Measurements from ENCODE around the gene CLSTN3.
"Not testable (repeated sequence)": the region's sequence is repeated elsewhere in the genome, so short reads cannot be mapped to it uniquely, and the experiment has no call there.

Gene CLSTN3

DNA sequence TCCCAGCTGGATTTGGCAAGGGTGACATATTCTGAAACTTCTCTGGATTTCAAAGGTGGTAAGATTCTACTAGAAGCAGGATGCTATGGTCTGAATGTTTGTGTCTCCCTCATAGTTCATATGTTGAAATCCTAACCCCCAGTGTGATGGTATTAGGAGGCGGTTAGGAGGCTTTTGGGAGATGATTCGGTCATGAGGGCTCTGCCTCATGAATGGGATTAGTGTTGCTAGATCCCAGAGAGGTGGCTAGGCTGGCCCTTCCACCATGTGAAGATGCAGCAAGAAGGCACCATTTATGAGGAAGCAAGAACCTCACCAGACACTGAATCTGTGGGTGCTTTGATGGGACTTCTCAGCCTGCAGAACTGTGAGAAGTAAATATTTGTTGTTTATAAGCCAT is 48.3 kb downstream of the CLSTN3 start:
- no peak overlapping the region for H3K4me2 ChIP-seq (ENCODE audit: low read length)
- no peak overlapping the region for H3K9ac ChIP-seq (ENCODE audit: low read depth, low read length)
- H3K9me3 ChIP-seq (replicated peaks; ENCODE audit: low read length), result peaks cover 3% of the 10 kb centered on the region
- no peaks in the 10 kb centered on the region for H3K36me3 ChIP-seq (ENCODE audit: insufficient read depth, low read length)
- peaks cover 3% of the 10 kb centered on the region for H3K4me1 ChIP-seq (ENCODE audit: control insufficient read depth, insufficient read depth, low read length)
- peaks cover 8% of the 10 kb centered on the region for H3K27me3 ChIP-seq (ENCODE audit: control insufficient read depth, insufficient read depth, low read length)
- H3K4me3 ChIP-seq (ENCODE audit: low read length), result no peak overlapping the region

DNA sequence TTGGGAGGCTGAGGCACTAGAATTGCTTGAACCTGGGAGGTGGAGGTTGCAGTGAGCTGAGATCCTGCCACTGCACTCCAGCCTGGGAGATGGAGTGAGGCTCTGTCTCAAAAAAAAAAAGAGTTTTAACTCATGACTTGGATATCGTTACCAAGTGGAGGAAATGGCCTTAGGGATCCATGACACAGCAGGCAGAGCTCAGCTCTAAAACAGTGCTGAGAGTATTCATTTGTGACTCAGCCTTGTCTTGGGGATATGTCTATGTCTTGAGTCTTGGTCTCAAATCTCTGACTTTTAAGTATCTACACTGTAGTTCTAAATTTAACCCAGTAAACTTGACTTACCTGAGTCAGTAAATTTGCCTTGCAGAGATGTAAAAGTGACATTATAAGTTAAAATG is 50.5 kb downstream of the CLSTN3 start:
- Histone ChIP-seq H3K4me1 (ENCODE audit: control insufficient read depth, insufficient read depth, low read length) (peaks cover 3% of the 10 kb centered on the region), H3K4me2 (ENCODE audit: low read length) (no peak overlapping the region), H3K9ac (ENCODE audit: low read depth, low read length) (no peak overlapping the region), H3K27me3 (ENCODE audit: control insufficient read depth, insufficient read depth, low read length) (peaks cover 8% of the 10 kb centered on the region), H3K4me3 (ENCODE audit: low read length) (no peak overlapping the region), H3K9me3 (replicated peaks; ENCODE audit: low read length) (peaks cover 3% of the 10 kb centered on the region), H3K36me3 (ENCODE audit: insufficient read depth, low read length) (no peaks in the 10 kb centered on the region)

DNA sequence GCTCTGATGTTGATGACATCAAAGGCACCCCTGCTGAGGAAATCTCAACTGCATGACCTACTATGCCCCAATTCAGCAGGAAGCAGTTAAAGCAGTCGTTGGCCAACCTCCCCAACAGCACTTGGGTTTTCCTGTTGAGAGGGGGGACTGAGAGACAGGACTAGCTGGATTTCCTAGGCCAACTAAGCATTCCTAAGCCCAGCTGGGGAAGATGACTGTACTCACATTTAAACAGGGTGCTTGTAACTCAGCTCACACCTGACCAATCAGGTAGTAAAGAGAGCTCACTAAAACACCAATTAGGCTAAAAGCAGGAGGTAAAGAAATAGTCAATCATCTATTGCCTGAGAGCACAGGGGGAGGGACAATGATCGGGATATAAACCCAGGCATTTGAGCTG is 55.9 kb downstream of the CLSTN3 start:
- H3K36me3 ChIP-seq (ENCODE audit: insufficient read depth, low read length); H3K4me3 ChIP-seq (ENCODE audit: low read length); H3K4me2 ChIP-seq (ENCODE audit: low read length); H3K27me3 ChIP-seq (ENCODE audit: control insufficient read depth, insufficient read depth, low read length); H3K9ac ChIP-seq (ENCODE audit: low read depth, low read length); H3K9me3 ChIP-seq (replicated peaks; ENCODE audit: low read length): not testable (repeated sequence)
- H3K4me1 ChIP-seq (ENCODE audit: control insufficient read depth, insufficient read depth, low read length), result peaks cover 16% of the 10 kb centered on the region

DNA sequence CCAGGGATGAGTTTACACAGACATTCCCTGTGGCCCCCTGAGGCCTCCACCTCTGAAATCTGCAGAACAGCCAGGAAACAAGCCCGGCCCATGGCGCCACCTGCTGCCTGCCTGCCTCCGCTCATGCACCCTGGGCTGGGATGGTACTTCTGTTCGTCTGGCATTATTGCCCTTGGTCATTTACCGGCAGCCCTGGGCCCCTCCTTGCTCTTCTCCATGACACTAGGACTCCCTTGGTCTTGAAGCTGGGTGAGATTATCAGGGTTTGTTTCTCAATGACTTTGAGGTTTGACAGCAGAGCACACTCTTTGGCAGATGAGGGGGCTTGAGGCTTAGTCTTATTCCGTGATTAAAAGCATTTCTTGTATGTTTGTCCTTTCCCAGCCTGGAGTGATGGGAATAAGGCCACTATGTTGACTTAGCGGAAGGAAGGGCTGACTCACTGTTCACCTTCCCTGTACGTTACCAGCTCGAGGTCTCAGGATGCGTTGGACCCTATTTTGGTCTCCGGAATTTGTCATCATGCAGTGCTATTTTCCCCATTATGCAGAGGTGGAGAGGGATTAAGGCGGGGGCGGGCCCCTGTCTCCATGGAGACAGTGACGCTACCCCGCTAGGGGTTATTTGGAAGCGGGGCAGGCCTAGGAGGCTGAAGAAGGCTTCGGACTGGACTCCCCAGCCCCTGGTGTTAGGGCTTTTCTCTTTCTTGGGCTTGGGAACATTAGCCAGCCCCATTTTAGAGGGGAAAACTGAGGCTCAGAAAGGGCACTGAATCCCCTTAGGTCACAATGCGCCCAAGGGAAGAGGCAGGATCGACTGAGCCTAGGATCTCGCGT is 58.6 kb downstream of the CLSTN3 start:
- Histone ChIP-seq H3K36me3 (ENCODE audit: insufficient read depth, low read length) (peaks cover 14% of the 10 kb centered on the region), H3K9me3 (replicated peaks; ENCODE audit: low read length) (no peaks in the 10 kb centered on the region), H3K4me2 (ENCODE audit: low read length) (peak overlapping the region; percentile 98), H3K27me3 (ENCODE audit: control insufficient read depth, insufficient read depth, low read length) (no peaks in the 10 kb centered on the region), H3K9ac (ENCODE audit: low read depth, low read length) (peak overlapping the region; percentile 92), H3K4me1 (ENCODE audit: control insufficient read depth, insufficient read depth, low read length) (peaks cover 16% of the 10 kb centered on the region), H3K4me3 (ENCODE audit: low read length) (peak overlapping the region; percentile 94)

DNA sequence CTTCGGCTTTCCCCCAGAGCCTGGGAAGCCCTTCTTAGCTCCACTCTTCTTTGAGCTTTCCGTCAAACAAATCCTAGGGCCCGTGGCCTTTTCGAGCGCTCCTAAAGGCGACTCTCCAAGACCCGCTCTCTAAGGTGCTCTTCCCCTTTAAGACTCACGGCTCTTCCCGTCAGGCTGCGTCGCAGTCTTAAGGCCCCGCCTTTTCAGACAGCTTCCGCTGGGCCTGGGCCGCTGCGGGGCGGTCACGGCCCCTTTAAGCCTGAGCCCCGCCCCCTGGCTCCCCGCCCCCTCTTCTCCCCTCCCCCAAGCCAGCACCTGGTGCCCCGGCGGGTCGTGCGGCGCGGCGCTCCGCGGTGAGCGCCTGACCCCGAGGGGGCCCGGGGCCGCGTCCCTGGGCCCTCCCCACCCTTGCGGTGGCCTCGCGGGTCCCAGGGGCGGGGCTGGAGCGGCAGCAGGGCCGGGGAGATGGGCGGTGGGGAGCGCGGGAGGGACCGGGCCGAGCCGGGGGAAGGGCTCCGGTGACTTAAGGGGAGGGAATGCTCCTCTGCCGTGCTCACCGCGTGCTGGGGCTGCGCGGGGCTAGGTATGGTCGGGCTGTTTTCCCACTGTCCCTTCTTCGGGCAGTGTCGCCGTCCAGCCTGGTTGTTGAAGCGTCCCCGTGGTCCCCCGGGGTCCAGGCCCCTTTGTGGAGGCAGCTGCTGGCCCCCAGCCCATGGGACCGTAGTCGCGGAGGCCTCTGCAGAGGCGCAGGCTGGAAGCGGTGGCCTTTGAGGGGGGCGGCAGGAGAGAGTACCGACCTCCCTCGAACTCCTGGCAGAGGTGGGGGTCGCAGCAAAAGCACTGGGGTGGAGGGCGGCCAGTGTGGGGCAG is 59.5 kb downstream of the CLSTN3 start, which contains the start of gene PEX5:
TSS of gene PEX5 (plus strand) at position 289 of the 870 bp plus-strand sequence. CDS start 692 bp downstream, outside the sequence.
- H3K36me3 ChIP-seq (ENCODE audit: insufficient read depth, low read length), result peaks cover 14% of the 10 kb centered on the region
- H3K27me3 ChIP-seq (ENCODE audit: control insufficient read depth, insufficient read depth, low read length), result no peaks in the 10 kb centered on the region
- H3K4me3 ChIP-seq (ENCODE audit: low read length), result peak within 1 kb of the TSS; percentile 94
- H3K9me3 ChIP-seq (replicated peaks; ENCODE audit: low read length), result no peaks in the 10 kb centered on the region
- peak within 1 kb of the TSS; percentile 92 for H3K9ac ChIP-seq (ENCODE audit: low read depth, low read length)
- H3K4me1 ChIP-seq (ENCODE audit: control insufficient read depth, insufficient read depth, low read length), result peaks cover 16% of the 10 kb centered on the region
- peak within 1 kb of the TSS; percentile 98 for H3K4me2 ChIP-seq (ENCODE audit: low read length)

DNA sequence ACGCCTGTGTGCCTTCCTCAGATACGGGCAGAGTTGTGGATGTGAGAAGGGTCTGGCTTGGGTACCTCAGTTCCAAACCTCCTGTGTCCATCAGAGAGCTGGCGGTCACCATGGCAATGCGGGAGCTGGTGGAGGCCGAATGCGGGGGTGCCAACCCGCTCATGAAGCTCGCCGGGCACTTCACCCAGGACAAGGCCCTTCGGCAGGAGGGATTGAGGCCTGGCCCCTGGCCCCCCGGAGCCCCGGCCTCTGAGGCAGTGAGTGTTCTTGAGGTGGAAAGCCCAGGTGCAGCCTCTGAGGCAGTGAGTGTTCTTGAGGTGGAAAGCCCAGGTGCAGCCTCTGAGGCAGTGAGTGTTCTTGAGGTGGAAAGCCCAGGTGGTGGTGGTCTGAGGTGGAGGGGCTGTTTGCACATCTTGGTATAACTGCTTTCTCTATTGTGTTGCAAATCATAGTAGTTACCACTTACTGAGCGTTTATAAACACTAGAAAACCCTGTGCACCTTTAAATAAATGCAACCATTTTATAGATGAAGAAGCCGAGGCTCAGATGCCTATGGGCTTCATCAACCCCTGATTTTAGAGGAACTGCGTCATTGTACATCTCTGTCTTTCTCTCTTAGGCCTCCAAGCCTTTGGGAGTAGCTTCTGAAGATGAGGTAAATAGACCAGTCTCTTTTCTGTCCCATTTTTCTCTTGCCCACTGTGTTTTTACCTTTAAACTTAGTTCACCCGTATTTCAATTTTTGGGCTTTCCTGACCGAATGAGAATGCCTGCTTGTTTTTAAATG is 60.3 kb downstream of the CLSTN3 start:
- Histone ChIP-seq H3K4me2 (ENCODE audit: low read length) (peak overlapping the region; percentile 98), H3K9ac (ENCODE audit: low read depth, low read length) (peak overlapping the region; percentile 92), H3K4me1 (ENCODE audit: control insufficient read depth, insufficient read depth, low read length) (peaks cover 16% of the 10 kb centered on the region), H3K27me3 (ENCODE audit: control insufficient read depth, insufficient read depth, low read length) (no peaks in the 10 kb centered on the region), H3K4me3 (ENCODE audit: low read length) (peak overlapping the region; percentile 94), H3K36me3 (ENCODE audit: insufficient read depth, low read length) (peaks cover 18% of the 10 kb centered on the region), H3K9me3 (replicated peaks; ENCODE audit: low read length) (no peaks in the 10 kb centered on the region)

DNA sequence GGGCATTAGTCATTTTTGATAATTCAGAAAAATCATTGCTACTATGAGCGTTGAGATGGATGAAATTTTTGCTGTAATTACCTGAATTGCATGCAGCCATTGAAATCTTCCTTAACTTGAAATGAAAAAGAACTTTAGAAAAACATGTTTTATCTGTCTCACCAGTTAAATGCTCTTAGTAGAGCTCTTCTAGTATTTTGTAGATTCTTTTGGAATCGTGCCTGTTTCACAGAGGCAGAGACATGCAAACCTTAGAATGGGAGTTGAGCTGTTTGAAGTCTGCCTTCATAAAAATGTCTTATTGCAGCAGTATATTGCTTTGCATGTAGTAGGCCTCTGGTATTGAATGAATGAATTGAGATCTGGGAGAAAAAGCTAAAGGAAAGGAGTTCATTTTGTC is 63.5 kb downstream of the CLSTN3 start:
- no peaks in the 10 kb centered on the region for H3K27me3 ChIP-seq (ENCODE audit: control insufficient read depth, insufficient read depth, low read length)
- H3K4me2 ChIP-seq (ENCODE audit: low read length), result no peak overlapping the region
- H3K36me3 ChIP-seq (ENCODE audit: insufficient read depth, low read length), result peaks cover 18% of the 10 kb centered on the region
- H3K9ac ChIP-seq (ENCODE audit: low read depth, low read length), result no peak overlapping the region
- H3K9me3 ChIP-seq (replicated peaks; ENCODE audit: low read length), result no peaks in the 10 kb centered on the region
- peaks cover 9% of the 10 kb centered on the region for H3K4me1 ChIP-seq (ENCODE audit: control insufficient read depth, insufficient read depth, low read length)
- no peak overlapping the region for H3K4me3 ChIP-seq (ENCODE audit: low read length)

DNA sequence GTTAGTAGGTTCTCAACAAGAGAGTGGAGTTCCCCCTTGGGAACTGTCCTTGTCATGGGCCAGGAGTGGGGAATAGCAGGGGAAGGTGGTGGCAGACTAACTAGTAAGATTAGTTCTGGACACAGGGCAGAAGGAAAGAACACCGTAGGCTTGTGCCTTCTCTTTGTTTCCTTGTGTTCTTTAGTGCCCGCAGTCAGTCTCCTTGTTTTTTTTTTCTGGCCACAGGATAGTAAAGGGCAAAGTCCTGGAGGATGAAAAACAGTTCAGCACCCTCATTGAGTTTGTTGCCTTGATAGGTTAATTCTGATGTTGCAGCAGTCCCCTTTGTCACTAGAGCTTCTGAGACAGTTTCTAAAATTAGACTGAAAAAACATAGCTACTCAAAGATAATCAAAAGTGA is 67.7 kb downstream of the CLSTN3 start:
- H3K4me3 ChIP-seq (ENCODE audit: low read length), result no peak overlapping the region
- H3K9ac ChIP-seq (ENCODE audit: low read depth, low read length), result no peak overlapping the region
- H3K4me2 ChIP-seq (ENCODE audit: low read length), result no peak overlapping the region
- H3K27me3 ChIP-seq (ENCODE audit: control insufficient read depth, insufficient read depth, low read length), result no peaks in the 10 kb centered on the region
- H3K9me3 ChIP-seq (replicated peaks; ENCODE audit: low read length), result no peaks in the 10 kb centered on the region
- no peaks in the 10 kb centered on the region for H3K4me1 ChIP-seq (ENCODE audit: control insufficient read depth, insufficient read depth, low read length)
- peaks cover 26% of the 10 kb centered on the region for H3K36me3 ChIP-seq (ENCODE audit: insufficient read depth, low read length)

DNA sequence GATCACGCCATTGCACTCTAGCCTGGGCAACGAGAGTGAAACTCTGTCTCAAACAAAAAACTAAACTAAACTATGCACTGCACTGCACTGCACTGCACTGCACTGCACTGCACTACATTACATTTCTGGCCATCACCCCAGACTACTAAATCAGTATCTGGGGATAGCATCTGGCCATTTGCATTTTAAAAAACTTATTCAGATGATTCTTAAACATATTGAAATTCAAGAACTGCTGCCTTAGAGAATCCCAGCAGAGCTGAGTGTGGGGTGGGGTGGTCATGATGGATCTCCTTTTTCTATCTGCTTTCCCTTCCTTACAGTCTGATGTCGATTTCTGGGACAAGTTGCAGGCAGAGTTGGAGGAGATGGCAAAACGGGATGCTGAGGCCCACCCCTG is 72.9 kb downstream of the CLSTN3 start:
- Histone ChIP-seq H3K4me1 (ENCODE audit: control insufficient read depth, insufficient read depth, low read length) (no peaks in the 10 kb centered on the region), H3K36me3 (ENCODE audit: insufficient read depth, low read length) (peaks cover 41% of the 10 kb centered on the region), H3K9me3 (replicated peaks; ENCODE audit: low read length) (no peaks in the 10 kb centered on the region), H3K4me2 (ENCODE audit: low read length) (no peak overlapping the region), H3K27me3 (ENCODE audit: control insufficient read depth, insufficient read depth, low read length) (no peaks in the 10 kb centered on the region), H3K4me3 (ENCODE audit: low read length) (no peak overlapping the region), H3K9ac (ENCODE audit: low read depth, low read length) (no peak overlapping the region)

DNA sequence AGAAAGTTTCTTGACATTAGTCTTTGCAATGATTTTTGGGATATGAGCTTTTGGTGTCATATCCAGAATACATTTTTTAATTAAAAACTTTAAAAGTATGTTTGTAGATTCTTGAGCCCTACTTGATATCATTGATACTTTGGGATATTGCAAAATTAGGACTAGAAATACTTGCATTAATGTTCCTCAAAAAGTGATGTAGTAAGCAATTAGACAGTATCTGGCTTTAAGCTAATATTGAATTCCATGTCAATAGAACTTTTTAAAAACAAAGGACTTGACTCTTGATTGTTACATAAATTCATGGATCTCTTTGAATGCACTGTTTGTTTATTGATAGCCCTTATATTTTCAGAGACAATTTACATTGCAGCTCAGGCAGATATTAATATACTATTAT is 74.9 kb downstream of the CLSTN3 start:
- no peaks in the 10 kb centered on the region for H3K4me1 ChIP-seq (ENCODE audit: control insufficient read depth, insufficient read depth, low read length)

DNA sequence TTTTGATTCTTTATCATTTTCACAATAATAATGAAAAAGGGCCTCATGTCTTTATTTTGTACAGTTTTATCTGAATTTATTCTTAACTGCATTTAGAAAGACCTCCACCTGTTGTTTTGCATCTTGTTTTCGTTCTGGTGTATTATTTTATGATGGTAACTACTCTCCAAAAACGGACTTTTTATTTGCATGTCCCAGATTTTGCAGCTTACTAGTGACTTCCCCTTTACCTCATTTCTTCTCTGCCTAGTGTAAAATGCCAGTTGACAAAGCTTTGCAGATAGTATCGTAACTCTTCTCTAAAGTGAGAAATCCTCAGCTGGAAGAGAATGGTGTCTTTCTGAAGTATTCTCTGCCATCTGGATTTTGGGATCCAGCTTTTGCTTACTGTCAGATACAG is 76.5 kb downstream of the CLSTN3 start:
- H3K9me3 ChIP-seq (replicated peaks; ENCODE audit: low read length), result no peaks in the 10 kb centered on the region
- peaks cover 64% of the 10 kb centered on the region for H3K36me3 ChIP-seq (ENCODE audit: insufficient read depth, low read length)
- H3K4me1 ChIP-seq (ENCODE audit: control insufficient read depth, insufficient read depth, low read length), result no peaks in the 10 kb centered on the region
- H3K4me3 ChIP-seq (ENCODE audit: low read length), result no peak overlapping the region
- H3K4me2 ChIP-seq (ENCODE audit: low read length), result no peak overlapping the region
- no peaks in the 10 kb centered on the region for H3K27me3 ChIP-seq (ENCODE audit: control insufficient read depth, insufficient read depth, low read length)
- H3K9ac ChIP-seq (ENCODE audit: low read depth, low read length), result no peak overlapping the region

More for the DNA sequence above, 74.9 kb downstream of the CLSTN3 start:
- H3K4me2 ChIP-seq (ENCODE audit: low read length), result no peak overlapping the region
- H3K9me3 ChIP-seq (replicated peaks; ENCODE audit: low read length), result no peaks in the 10 kb centered on the region
- peaks cover 53% of the 10 kb centered on the region for H3K36me3 ChIP-seq (ENCODE audit: insufficient read depth, low read length)
- H3K9ac ChIP-seq (ENCODE audit: low read depth, low read length), result no peak overlapping the region
- H3K27me3 ChIP-seq (ENCODE audit: control insufficient read depth, insufficient read depth, low read length), result no peaks in the 10 kb centered on the region
- no peak overlapping the region for H3K4me3 ChIP-seq (ENCODE audit: low read length)

Measured in skeletal muscle satellite cell (primary cell).